ENCODE measurements around the gene ADSS1. TPM values are rescaled to one million over a fixed set of nuclear protein-coding genes. Genes with fewer than 3 reads are reported as not detected.

Gene ADSS1
- total RNA-seq, 2 donors from 2014 or later: 18.3 to 44.4 TPM

DNA sequence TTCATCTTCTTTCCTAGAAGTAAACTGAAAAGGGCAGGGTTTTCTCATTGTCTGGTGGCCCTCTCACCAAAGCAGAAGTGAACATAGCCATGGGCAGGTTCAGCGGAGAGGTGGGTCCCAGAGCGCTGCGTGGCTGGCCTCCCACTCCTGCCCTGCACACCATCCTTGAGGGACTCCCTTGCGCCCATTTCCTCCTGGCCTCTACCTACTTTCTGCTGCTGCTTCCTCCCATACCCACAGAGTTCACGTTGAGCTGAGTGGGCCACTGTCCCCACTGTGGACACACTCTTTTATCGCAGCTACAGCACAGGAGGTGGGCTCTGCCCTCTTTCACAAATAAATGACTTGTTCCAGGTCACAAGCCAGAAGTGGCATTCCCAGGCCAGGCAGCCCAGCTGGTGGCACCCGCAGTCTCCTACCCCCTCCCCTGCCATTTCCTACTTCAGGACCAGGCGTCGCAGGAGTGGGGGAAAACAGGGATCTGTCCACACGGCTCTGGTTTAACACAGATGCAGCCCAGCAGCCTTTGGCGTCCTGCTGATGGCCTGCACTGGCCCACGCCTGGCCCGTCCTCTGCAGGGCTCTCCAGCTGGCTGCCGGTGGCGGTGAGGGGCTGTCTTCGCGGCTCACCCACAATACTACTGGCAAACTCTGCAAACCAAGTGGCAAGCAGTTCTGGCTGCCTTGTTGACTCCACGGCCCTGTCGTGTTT, 33.8 kb downstream of the ADSS1 start:
- intact Hi-C loops (cut with DNase I): no loop called here
- Histone ChIP-seq H3K27me3 (replicated peaks; ENCODE audit: insufficient read depth) (no peaks in the 10 kb centered on the region), H3K36me3 (peaks cover 5 to 10% of the 10 kb centered on the region in 2 donors), H3K9me3 (no peaks in the 10 kb centered on the region), H3K27ac (no peak overlapping the region), H3K4me1 (replicated peaks) (peaks cover 11% of the 10 kb centered on the region), H3K4me3 (no peak overlapping the region)
- WGBS: 88% methylated on average over 19 of the region's 19 CpGs
- TF ChIP-seq POLR2A (IDR thresholded peaks at IDR 0.05) (no peak), POLR2AphosphoS5 (IDR thresholded peaks at IDR 0.05) (no peak)
- TF ChIP-seq, protein P1, sequence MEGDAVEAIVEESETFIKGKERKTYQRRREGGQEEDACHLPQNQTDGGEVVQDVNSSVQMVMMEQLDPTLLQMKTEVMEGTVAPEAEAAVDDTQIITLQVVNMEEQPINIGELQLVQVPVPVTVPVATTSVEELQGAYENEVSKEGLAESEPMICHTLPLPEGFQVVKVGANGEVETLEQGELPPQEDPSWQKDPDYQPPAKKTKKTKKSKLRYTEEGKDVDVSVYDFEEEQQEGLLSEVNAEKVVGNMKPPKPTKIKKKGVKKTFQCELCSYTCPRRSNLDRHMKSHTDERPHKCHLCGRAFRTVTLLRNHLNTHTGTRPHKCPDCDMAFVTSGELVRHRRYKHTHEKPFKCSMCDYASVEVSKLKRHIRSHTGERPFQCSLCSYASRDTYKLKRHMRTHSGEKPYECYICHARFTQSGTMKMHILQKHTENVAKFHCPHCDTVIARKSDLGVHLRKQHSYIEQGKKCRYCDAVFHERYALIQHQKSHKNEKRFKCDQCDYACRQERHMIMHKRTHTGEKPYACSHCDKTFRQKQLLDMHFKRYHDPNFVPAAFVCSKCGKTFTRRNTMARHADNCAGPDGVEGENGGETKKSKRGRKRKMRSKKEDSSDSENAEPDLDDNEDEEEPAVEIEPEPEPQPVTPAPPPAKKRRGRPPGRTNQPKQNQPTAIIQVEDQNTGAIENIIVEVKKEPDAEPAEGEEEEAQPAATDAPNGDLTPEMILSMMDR (IDR thresholded peaks at IDR 0.05): no peak
- no peak for DNase-seq (ENCODE audit: low spot score)

DNA sequence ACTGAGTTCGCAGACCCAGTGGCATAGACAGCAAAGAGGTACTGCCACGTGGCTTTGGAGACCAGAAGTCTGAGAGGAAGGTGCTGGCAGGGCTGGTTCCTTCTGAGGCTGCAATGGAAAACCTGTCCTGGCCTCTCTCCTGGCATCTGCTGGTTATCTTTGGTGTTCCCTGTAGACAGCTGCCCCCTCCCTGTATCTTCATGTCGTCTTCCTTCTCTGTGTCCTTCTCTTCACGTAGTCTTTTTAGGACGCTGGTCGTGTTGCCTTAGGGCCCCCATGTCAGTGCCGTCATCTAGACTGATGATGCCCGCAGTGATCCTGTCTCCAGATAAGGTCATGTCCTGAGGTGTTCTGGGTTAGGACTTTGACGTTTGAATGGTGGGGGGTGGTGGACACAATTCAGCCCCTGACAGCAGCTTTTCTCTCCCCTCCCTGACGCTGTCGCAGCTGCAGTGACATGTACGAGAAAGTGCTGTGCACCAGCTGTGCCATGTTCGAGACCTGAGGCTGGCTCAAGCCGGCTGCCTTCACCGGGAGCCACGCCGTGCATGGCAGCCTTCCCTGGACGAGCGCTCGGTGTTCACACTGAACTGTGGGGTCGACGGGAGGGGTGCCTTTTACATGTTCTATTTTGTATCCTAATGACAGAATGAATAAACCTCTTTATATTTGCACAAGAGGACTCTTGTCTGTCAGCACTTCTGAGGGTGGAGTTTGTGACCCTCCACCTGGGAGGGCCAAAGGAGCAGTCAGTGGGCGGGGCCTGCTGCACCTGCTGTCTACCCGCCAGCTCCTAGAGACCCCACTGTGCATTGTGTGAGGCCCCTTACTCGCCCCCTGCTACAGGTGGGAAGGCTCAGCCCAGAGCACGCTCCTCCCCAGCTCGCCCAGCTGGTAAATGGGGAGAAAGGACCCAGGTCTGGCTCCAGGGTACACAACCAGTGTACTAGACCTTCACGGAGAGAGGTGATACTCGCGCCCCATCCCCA, 35.2 kb downstream of the ADSS1 start:
- intact Hi-C loops (cut with DNase I): no loop called here
- Histone ChIP-seq H3K27me3 (replicated peaks; ENCODE audit: insufficient read depth) (no peaks in the 10 kb centered on the region), H3K4me1 (replicated peaks) (peaks cover 6% of the 10 kb centered on the region), H3K4me3 (no peak overlapping the region), H3K9me3 (no peaks in the 10 kb centered on the region), H3K36me3 (peaks cover 5 to 10% of the 10 kb centered on the region in 2 donors), H3K27ac (no peak overlapping the region)
- no peak for TF ChIP-seq POLR2AphosphoS5 (IDR thresholded peaks at IDR 0.05)
- TF ChIP-seq, protein P1 (IDR thresholded peaks at IDR 0.05): no peak
- TF ChIP-seq POLR2A (IDR thresholded peaks at IDR 0.05): no peak
- 81% methylated on average over 30 of the region's 30 CpGs for WGBS
- no peak for DNase-seq (ENCODE audit: low spot score)

DNA sequence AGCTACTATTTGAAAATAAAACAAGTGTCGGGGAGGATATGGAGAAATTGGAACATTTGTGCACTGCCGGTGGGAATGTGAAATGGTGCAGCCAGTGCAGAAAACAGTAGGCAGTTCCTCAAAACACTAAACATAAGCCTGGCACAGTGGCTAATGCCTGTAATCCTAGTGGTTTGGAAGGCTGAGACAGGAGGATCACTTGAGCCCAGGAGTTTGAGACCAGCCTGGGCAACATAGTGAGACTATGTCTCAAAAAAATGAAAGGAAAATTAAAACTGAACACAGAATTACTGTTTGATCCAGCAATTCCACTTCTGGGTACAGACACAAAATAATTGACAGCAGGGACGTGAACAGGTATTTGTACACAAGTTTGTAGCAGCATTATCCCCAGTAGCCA, 41.5 kb downstream of the ADSS1 start:
- Histone ChIP-seq H3K9me3 (no peaks in the 10 kb centered on the region), H3K4me3 (no peak overlapping the region), H3K27me3 (replicated peaks; ENCODE audit: insufficient read depth) (no peaks in the 10 kb centered on the region), H3K4me1 (replicated peaks) (no peaks in the 10 kb centered on the region), H3K36me3 (no peaks in the 10 kb centered on the region), H3K27ac (no peak overlapping the region)
- no peak for DNase-seq (ENCODE audit: low spot score)
- no peak for TF ChIP-seq POLR2AphosphoS5 (IDR thresholded peaks at IDR 0.05)
- TF ChIP-seq, protein P1 (IDR thresholded peaks at IDR 0.05): no peak
- no peak for TF ChIP-seq POLR2A (IDR thresholded peaks at IDR 0.05)
- 96% methylated on average over 3 of the region's 3 CpGs for WGBS
- intact Hi-C loops (cut with DNase I): no loop called here

DNA sequence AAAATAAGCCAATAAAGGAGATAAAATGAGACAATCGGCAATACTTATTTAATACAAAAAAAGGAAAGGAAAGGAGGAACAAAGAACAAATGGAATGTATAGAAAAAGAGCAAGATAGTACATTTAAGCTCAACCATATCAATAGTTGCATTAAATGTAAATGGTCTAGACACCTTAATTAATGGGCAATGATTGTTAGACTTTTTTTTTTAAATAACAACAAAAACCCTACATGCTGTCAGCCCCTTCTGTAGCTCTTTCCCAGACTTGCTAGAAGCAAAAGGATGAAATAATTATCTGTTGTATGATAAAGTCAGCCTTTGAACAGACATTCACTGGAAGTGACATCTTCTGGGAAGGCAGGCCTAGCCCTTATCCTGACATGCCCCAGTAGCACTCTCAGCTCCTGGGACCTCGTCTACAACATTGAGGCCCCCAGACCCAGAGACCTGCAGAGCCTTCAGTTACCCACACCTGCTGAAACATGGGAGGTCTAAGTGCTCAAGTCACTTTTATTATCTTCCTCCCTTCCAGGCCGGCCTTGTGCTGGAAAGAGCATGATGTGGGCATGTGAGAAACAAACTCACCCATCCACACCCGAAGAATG, 42.3 kb downstream of the ADSS1 start:
- H3K27me3 ChIP-seq (replicated peaks; ENCODE audit: insufficient read depth): no peaks in the 10 kb centered on the region
- intact Hi-C loops (cut with DNase I): no loop called here
- no peak for TF ChIP-seq POLR2A (IDR thresholded peaks at IDR 0.05)
- TF ChIP-seq POLR2AphosphoS5 (IDR thresholded peaks at IDR 0.05): no peak
- TF ChIP-seq, protein P1 (IDR thresholded peaks at IDR 0.05): no peak

More for the DNA sequence above, 42.3 kb downstream of the ADSS1 start:
- DNase-seq (ENCODE audit: low spot score): no peak
- Histone ChIP-seq H3K27ac (no peak overlapping the region), H3K4me3 (no peak overlapping the region), H3K9me3 (no peaks in the 10 kb centered on the region), H3K36me3 (no peaks in the 10 kb centered on the region), H3K4me1 (replicated peaks) (no peaks in the 10 kb centered on the region)
- WGBS: 88% methylated on average over 4 of the region's 4 CpGs
